Natural killer cell treated with Interleukin-12 subunit alpha and Interleukin-12 subunit beta and Interleukin-15 and Interleukin-18, amount 100 ng/mL, for 72 hours (primary cell): Measurements from ENCODE around the gene NUDC. TPM values are rescaled to one million over a fixed set of nuclear protein-coding genes. Genes with fewer than 3 reads are reported as not detected.

ENCODE experiments used
- ATAC-seq, 2 donors: fragments of 150-1000 bp; cut with Tn5 transposase in 1 of 2; sonication (Bioruptor Pico), chemical (Tn5 transposase) in 1 of 2; 2 replicates each; pipeline ENCODE4 v1.10.0; 2021
- DNase-seq: peaks from one replicate; pipeline ENCODE4 v3.0.0; 2022; ENCODE audit warnings: low spot score
- H3K27ac Mint-ChIP-seq, 2 donors: 1 replicate in 1 of 2; 2 replicates in 1 of 2; pipeline ENCODE4 v1.8.0; 2022; ENCODE audit warnings: mixed read lengths in 2 of 2, mild to moderate bottlenecking in 1 of 2, moderate library complexity in 1 of 2
- H3K27me3 Mint-ChIP-seq, 2 donors: 1 replicate in 1 of 2; 2 replicates in 1 of 2; pipeline ENCODE4 v1.8.0; 2022; ENCODE audit warnings: mixed read lengths in 2 of 2
- H3K36me3 Mint-ChIP-seq: one replicate; pipeline ENCODE4 v1.8.0; 2022; ENCODE audit warnings: mixed read lengths
- H3K4me1 Mint-ChIP-seq, 2 donors: 1 replicate in 1 of 2; 2 replicates in 1 of 2; pipeline ENCODE4 v1.8.0; 2022; ENCODE audit warnings: low read depth in 2 of 2, mixed read lengths in 2 of 2, mild to moderate bottlenecking in 1 of 2
- H3K4me3 Mint-ChIP-seq: one replicate; pipeline ENCODE4 v1.8.0; 2022; ENCODE audit warnings: mixed read lengths
- H3K9me3 Mint-ChIP-seq: 2 replicates; pipeline ENCODE4 v1.8.0; 2022; ENCODE audit warnings: mixed read lengths
- total RNA-seq, 2 donors: library from RNA; stranded (reverse); gene quantifications; one replicate each; pipeline ENCODE4 v1.2.3, GENCODE V29; 2022

NUDC gene
- total RNA-seq, 2 donors from 2014 or later = 78.2 to 136 TPM

GRCh38 chr1:26994787-26995517 lies 73.4 kb downstream of the NUDC start:
- H3K27me3 Mint-ChIP-seq = peaks cover 33 to 45% of the 10 kb centered on the region in 2 donors
- H3K4me3 Mint-ChIP-seq = peak overlapping the region; percentile 53
- DNase-seq (no peak), ATAC-seq (no peak)
- H3K27ac Mint-ChIP-seq = no peak overlapping the region
- no peaks in the 10 kb centered on the region for H3K36me3 Mint-ChIP-seq
- no peaks in the 10 kb centered on the region for H3K9me3 Mint-ChIP-seq
- peaks cover 13 to 17% of the 10 kb centered on the region in 2 donors for H3K4me1 Mint-ChIP-seq

DNA sequence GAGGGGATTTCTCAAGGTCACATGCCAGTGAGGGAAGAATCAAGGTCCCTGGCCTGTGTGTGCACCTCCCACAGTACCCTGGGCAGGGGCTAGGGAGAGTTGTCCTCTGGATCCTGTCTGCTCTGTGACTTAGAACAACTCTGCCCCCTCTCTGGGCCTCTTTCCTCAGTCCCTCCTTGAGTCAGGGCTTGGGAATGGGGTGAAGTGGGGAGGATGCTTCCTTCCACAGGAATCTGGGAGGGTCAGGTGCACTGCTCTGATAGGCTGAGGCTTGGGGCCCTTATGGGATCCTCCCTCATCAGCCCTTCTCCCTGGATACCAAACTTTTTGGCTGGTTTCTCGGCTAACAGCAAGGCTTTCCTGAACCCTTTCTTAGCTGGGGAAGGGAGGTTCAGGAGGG lies 74.5 kb downstream of the NUDC start:
- no peak overlapping the region for H3K4me3 Mint-ChIP-seq
- no peak overlapping the region for H3K27ac Mint-ChIP-seq
- no peaks in the 10 kb centered on the region for H3K36me3 Mint-ChIP-seq
- ATAC-seq (no peak), DNase-seq (no peak)
- H3K9me3 Mint-ChIP-seq = no peaks in the 10 kb centered on the region
- H3K4me1 Mint-ChIP-seq = peaks cover 13 to 17% of the 10 kb centered on the region in 2 donors
- H3K27me3 Mint-ChIP-seq = peaks cover 29 to 35% of the 10 kb centered on the region in 2 donors

Other genes with a start within 250 kb of the NUDC start
- 100 to 1,000 TPM; 132 to 196 TPM for gene ARID1A, start 225.7 kb upstream of the NUDC start, total RNA-seq
- 10 to 100 TPM; 44.3 to 60.2 TPM for gene PIGV, start 133.8 kb upstream of the NUDC start, total RNA-seq
- 100 to 1,000 TPM in 1 of 2 donors, 10 to 100 TPM in 1; 87.2 to 106 TPM for gene ZDHHC18, start 95.1 kb upstream of the NUDC start, total RNA-seq
- under 1 TPM; 0.50 to 0.56 TPM for gene SFN, start 58.6 kb upstream of the NUDC start, total RNA-seq
- gene GPN2, start 31.5 kb upstream of the NUDC start, total RNA-seq = 10 to 100 TPM; 52.6 to 58.0 TPM
- 10 to 100 TPM; 19.6 to 21.2 TPM for gene GPATCH3, start 21.3 kb upstream of the NUDC start, total RNA-seq
- not detected for gene NR0B2, start 7.8 kb upstream of the NUDC start, total RNA-seq
- gene KDF1, start 38.7 kb downstream of the NUDC start, total RNA-seq = not detected
- under 1 TPM; 0.28 to 0.55 TPM for gene TRNP1, start 71.9 kb downstream of the NUDC start, total RNA-seq
- gene TENT5B, start 91.1 kb downstream of the NUDC start, total RNA-seq = not detected
- 10 to 100 TPM; 25.3 to 31.4 TPM for gene SLC9A1, start 233.4 kb downstream of the NUDC start, total RNA-seq